OCI-M1 (cell line): Measurements from ENCODE around the gene LSM14A.

Source experiments
- DNase-seq: peaks from one replicate; lab custom pipeline; 2025; lab: John Stamatoyannopoulos, UW

LSM14A gene

DNA sequence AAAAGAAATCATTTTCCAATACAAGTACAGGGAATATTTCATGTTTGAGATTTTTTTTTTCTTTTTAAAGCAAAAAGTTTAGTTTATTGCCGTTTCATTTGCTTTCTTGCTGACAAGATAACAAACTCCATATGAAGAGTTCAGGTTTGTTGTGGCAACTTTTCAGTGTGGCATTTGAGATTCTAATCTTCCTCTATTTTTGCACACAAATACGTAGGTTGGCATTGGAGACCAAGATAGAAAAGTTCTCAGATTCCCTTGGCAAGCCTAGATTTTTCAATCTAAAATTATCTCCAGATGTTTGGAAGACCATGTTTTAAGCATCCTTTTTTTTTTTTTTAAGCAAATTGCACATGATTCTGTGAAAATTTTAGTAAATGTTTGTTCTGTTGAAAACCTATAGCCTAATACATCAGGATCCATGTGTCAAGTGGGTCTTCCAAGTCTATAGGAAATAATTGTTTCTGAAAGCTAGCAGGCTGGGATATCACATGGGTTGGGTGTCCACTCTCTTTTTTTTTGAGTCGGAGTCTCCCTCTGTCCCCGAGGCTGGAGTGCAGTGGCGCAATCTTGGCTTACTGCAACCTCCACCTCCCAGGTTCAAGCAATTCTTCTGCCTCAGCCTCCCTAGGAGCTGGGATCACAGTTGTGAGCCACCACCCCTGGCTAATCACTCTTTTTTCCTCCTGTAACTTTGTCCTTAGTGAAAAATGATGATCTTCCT is 84.7 kb downstream of the LSM14A start:
- no peak for DNase-seq

DNA sequence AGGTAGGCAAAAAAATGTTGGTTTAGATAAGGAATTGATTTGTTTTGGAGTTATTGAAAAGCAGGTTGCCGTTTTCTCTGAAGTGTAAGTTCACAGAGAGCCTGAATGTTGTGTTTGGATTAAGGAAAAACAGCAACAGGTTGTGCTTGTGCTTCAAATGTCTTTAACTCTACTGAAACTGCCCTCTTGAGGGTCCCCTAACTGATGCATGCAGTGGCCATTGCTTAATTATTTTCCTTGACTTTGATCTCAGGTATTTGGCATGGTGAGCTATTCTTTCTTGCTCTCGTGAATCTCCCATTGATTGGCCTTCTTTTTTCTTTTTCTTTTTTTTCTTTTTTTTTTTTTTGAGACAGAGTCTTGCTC is 85.2 kb downstream of the LSM14A start:
- DNase-seq, result no peak

DNA sequence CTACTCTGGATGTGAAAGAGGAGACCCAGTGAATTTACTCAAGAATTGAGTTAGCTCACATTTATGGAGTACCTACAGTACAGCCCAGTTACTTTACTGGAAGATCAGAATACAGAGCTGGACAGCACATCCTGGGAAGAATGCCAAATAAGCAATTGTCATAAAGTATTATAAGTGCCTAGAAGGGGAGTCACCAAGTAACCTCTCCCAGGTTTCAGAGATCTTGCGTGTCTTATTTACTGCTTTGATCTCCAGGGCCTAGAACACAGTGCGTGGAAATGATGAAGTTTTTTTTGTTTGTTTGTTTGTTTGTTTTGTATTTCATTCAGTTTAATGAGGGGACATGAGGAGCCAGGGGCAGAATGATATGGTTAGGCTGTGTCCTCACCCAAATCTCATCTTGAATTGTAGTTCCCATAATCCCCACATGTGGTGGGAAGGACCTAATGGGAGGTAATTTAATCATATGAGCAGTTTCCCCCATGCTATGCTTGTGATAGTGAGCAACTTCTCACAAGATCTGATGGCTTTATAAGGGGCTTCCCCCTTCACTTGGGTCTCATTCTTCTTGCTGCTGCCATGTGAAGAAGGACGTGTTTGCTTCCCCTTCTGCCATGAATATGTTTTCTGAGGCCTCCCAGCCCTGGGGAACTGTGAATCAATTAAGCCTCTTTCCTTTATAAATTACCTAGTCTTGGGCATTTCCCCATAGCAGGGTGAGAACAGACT is 87.2 kb downstream of the LSM14A start:
- DNase-seq, result no peak

DNA sequence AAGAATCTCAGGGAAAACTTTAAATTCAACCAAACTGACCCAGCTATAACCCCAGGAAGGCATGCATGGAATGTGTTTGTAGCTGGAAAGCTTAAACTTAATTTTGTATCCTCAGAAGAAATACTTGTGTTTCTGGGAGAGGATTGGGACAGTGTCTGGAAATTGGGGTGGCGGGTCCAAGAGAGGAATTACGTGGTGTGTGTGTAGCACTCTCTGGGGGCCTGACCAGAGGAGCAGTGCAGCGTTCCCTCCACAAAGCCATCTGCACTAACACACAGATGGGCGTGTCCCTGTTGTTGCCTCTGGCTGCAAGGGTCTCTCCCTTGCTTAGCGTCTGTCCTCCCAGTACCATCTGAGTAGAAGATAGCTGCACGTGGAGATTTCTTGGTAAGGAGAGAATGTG is 88.5 kb downstream of the LSM14A start:
- no peak for DNase-seq

DNA sequence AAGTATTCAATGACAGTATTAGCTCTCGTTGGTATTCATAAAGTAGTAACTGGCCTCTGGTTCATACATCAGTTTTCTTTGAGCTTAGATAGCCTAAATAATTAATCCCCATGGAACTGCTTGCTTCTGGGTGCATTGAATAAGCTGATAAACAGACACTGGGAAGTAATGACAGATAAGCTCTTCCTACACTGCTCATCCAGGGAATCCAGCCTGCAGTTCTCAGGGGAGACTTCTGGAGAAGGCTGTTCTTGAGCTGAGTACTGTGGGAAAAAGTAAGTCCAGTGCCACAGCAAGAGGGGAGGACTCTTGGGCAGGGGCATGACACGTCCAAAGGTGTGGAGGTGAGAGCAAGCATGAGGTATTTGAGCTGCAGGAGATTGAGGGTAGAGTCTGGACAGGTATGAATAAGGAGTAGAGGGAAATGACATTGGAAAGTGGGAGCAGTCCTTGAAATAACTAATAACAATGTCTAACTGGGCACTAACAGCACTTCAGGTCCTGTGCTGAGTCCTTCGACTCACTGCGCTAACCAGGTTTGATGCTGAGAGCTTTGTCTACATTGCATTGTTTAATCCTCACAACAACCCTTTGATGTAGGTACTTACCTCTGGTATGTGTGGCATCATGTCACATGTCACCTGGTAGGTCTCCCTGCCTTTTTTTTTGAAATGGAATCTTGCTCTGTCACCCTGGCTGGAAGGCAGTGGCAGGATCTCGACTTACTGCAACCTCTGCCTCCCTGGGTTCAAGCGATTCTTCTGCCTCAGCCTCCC is 89.2 kb downstream of the LSM14A start:
- DNase-seq, result no peak

DNA sequence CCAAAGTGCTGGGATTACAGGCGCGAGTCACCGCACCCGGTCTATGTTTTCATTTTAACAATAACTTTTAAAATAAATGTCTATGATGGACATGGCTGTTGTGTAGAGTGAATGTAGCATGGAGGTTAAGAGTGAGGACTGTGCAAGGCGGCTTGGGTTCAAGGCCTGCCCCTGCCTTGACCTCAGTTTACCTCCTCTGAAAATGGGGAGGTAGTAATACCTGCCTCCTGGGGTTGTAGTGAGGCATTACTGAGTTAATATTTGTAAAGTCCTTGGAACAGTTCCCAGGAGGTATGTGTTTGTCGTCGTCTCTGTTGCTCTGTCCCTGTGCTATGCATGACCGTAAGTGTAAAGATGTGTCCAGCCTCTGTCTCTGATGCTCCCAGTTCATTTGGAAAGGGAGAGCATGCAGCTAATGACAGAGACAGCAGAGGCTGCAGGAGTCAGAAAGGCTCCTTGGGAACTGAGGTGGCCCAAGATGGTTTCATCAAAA is 91.5 kb downstream of the LSM14A start:
- DNase-seq, result no peak

DNA sequence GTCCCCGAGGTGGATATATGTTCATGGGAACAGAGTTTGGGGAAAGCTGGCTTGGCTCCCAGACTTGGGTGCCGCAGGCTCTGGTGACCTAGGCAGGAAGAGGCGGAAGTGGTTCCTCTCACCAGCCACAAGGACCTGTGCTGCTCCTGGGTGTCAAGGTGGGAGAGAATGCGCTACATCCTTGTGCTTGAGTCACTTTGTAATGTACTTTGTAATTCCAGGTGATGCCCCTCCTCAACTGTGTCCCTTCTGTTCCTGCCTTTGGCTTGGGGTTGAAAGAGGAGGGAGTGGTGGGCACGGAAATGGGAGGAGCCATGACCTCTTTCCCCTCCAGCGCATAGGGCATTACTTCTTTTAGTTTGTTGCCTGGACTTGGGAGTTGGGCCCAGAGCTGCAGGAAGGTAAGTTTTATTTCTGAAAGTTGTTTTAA is 92.9 kb downstream of the LSM14A start:
- DNase-seq, result no peak

DNA sequence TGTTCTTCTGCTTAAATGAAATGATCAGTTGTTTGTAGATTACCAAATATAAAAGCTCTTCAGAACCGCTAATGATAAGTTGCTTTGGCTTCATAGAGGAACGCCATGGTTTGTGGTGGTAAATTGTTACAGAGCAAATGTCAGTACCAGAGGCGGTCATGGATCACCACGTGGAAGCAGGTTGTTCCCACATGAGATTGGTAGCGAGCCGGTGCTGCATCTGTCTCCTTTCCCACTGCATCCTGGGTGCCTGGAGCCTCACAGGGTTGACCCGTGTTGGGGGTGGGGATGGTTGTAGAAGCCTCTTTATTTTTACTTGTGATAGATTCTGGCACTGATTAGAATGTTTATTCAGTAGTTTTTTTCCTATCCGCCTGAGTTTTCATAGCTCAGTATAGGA is 96.8 kb downstream of the LSM14A start:
- DNase-seq, result no peak

DNA sequence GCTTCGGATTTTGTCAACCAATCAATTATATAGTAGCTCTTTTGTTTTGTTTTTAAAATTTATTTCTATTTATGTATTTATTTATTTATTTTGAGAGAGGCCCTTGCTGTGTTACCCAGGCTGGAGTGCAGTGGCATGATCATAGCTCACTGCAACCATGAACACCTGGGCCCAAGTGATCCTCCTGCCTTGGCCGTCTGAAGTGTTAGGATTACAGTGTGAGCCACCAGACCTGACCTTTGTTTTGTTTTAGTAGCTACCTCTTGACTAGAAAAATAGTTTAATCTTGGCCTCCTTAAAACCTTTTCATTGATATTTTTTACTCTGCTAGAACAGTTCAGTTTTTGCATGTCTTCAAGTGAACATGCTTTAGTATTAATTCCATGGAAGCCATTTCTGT is 97.2 kb downstream of the LSM14A start:
- no peak for DNase-seq

DNA sequence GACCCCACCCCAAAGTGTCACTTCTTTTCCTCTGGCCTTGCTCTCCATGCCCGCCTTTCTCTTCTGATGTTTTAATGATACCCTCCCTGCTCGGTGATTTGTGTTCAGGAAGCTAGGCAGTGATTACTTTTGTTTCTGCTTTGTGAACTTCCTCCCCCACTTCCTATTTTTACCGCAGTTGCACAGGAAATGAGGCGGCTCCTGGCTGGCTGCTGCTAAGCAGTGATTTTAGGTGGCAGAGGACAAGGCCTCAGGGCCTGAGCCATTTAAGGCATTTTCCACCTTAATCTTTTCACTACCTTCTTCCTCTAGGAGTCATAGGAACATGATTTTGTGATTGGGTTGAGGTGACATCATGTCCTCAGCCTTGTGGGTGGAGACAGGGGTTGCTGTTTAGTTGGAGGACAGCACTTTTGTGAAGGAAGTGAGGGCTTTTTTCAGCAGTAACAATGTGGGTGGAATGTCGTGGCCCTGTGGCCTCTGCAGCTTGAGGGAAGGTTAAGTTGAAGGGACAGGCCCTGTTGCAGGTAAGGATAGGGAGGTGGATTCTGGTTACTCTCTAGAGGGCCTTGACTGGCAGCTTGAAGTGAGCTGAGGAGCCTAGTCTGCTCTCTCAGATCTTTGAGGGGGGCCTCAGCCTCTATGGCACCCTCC is 97.8 kb downstream of the LSM14A start:
- peak; percentile 61 for DNase-seq

DNA sequence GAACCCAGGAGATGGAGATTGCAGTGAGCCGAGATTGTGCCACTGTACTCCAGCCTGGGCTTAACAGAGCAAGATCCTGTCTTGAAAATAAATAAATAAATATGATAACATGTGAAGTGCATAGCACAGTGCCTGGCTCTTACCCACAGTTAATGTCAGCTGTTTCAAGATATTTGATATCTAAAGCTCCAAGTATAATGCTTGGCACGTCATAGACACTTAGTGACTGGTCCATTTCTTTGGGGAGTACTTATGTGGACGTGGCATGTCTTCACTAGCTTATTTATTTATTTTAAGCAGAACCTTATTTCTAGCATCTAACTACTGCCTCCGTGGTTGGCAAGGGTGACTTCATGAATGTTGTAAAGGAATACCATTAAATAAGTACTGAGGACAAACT is 100.8 kb downstream of the LSM14A start:
- DNase-seq, result no peak

DNA sequence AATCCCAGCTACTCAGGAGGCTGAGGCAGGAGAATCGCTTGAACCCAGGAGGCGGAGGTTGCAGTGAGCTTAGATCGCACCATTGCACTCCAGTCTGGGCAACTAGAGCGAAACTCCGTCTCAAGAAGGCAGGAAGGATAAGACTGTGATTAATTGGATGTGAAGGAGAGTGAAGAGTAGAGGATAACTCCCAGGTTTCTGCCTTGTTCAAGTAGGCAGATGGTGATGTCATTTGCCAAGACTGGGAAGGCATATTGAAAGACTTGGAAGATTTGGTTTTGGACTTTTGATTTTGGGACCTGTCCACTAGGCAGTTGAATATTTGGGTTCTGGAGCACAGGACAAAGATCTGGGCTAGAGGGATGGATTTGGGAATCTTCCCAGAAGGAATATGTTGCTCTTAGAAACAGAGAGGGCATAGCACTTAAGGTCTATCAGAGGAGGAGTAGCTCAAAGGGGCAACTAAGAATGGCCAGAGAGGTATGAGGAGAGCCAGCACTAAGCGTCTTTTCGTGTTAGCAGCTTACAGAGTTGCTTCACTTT is 102.1 kb downstream of the LSM14A start:
- no peak for DNase-seq

DNA sequence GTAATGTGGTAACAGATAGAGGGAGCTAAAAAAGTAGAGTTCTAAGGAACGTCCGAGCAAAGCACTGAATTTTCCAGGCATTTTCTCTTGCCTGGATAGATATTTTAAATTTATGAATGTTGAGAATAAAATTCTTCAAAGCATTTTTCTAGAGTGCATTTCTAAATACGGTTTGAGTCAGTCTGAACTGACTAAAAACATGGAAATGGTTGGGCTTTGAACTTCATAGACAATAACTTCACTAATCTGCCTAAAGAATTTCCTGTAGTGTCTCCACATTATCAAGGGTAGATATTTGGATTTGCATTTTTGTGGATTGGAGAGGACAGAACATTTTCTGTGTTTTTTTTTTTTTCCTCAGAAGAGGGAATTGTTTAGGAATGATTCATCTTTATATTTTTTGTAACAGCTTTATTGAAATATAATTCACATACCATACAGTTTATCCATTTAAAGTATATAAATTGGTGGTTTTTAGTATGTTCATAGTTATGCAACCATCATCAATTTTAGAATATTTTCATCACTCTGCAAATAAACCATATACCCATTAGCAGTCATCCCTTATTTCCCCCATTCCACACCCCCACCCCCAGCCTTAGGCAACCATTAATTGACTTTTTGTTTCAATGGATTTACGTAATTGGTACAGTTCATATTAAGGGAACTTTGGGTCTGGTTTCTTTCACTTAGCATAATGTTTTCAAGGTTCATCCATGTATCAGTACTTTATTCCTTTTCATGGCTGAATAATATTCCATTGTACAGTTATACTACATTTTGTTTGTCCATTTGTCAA is 102.7 kb downstream of the LSM14A start:
- no peak for DNase-seq

DNA sequence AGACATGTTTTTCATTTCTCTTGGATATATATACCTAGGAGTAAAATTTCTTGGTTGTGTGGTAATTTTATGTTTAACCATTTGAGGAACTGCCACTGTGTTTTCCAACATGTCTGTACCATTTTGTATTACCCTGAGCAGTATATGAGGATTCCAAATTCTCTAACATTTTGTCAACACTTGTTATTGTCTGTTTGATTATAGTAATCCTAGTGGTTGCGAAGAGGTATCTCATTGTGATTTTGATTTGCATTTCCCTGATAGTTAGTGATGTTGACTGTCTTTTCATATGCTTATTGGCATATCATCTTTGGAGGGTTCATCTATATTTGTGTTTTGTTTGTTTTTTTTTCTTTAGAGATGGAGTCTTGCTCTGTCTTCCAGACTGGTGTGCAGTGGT is 103.4 kb downstream of the LSM14A start:
- DNase-seq, result no peak

DNA sequence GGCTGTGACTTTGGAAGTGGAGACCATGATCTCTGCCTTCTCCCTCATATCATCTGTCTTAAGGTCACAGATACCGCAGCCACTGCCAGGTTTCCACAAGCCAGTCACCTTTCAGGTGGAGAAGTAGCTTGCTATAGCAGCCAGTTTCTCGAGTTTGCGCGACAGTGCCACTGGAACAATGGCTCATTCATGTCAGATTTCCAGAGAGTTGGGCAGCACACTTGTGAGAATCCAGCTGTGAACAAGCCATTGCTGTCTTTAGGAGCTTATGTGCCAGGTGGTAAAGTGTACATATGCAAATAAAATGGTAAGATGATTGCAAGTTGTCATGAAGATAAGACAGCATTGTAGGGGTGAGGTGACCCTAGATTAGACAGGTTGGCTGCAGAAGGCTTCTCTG is 104.3 kb downstream of the LSM14A start:
- DNase-seq, result no peak

DNA sequence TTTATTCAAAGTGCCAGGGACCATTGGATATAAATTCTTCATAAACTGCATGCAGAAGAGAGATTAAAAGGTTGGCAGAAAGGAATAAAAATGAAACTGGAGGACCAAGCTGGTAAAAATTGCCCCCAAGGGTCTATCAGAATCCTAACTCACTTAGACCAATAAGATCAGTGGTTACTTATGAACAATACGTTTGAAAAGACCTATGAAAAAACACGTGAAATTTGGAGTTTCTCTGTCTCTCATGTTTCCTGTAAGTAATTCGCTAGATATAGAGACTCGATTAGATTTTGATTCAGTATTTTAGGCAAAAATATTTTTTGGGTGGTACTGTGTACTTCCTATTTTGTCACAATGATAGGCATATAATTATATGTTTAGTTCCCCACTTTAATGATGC is 104.9 kb downstream of the LSM14A start:
- DNase-seq, result no peak

DNA sequence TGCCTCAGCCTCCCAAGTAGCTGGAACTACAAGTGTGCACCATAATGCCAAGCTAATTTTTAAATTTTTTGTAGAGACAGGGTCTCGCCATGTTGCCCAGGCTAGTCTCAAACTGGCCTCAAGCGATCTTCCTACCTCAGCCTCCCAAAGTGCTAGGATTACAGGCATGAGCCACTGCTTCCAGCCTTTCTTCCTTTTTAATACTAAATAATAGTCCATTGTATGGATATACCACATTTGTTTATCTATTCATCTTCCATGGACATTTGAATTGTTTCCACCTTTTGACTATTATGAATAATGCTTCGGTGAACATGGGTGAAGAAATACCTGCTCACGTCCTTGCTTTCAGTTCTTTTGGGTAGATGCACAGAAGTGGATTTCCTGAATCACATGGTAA is 106.5 kb downstream of the LSM14A start:
- DNase-seq, result no peak
